ENCODE measurements around the gene CERS6. TPM values are rescaled to one million over a fixed set of nuclear protein-coding genes. Genes with fewer than 3 reads are reported as not detected.

The CERS6 gene
- polyA plus RNA-seq, 1 donor from 2014 or later, result 59.3 TPM

GRCh38 chr2:168821992-168822391, 365.9 kb downstream of the CERS6 start:
- H2AFZ ChIP-seq (ENCODE audit: low read depth, low read length), result no peak overlapping the region
- H3K79me2 ChIP-seq (replicated peaks; ENCODE audit: insufficient read depth, low read length), result no peaks in the 10 kb centered on the region
- H3K27me3 ChIP-seq (ENCODE audit: insufficient read depth, low read depth, low read length), result no peaks in the 10 kb centered on the region
- no peak for TF ChIP-seq TAF1 (IDR thresholded peaks at IDR 0.05; ENCODE audit: low read depth)
- TF ChIP-seq SMC3 (conservative IDR thresholded peaks at IDR 0.05; ENCODE audit: poor library complexity), result no peak
- TF ChIP-seq MXI1 (conservative IDR thresholded peaks at IDR 0.05; ENCODE audit: poor library complexity, severe bottlenecking), result no peak
- no peak for TF ChIP-seq REST (IDR thresholded peaks at IDR 0.05; ENCODE audit: borderline replicate concordance)
- no peak for TF ChIP-seq EP300 (conservative IDR thresholded peaks at IDR 0.05; ENCODE audit: poor library complexity, severe bottlenecking)
- no peak for TF ChIP-seq EZH2 (IDR thresholded peaks at IDR 0.05; ENCODE audit: borderline replicate concordance, insufficient read depth, low read length, poor library complexity, severe bottlenecking)
- no peak for TF ChIP-seq CTCF (IDR thresholded peaks at IDR 0.05; ENCODE audit: poor library complexity, severe bottlenecking)
- TF ChIP-seq RAD21 (conservative IDR thresholded peaks at IDR 0.05), result no peak
- TF ChIP-seq POLR2AphosphoS5 (IDR thresholded peaks at IDR 0.05), result no peak
- no peaks in the 10 kb centered on the region for H3F3A ChIP-seq (ENCODE audit: insufficient read depth, low read length, poor library complexity, severe bottlenecking)
- H3K9me3 ChIP-seq (ENCODE audit: low read length), result no peaks in the 10 kb centered on the region
- no peaks in the 10 kb centered on the region for H3K9me2 ChIP-seq (ENCODE audit: insufficient read depth, low read length)
- H3K27ac ChIP-seq (ENCODE audit: low read length), result no peak overlapping the region
- H3K36me3 ChIP-seq (ENCODE audit: insufficient read depth, low read length), result no peaks in the 10 kb centered on the region
- no peak overlapping the region for H3K4me2 ChIP-seq (ENCODE audit: low read length)
- no peak overlapping the region for H3K9ac ChIP-seq (ENCODE audit: low read length)
- no peak overlapping the region for H3K4me3 ChIP-seq (ENCODE audit: low read length)
- H4K20me1 ChIP-seq (ENCODE audit: insufficient read depth), result no peaks in the 10 kb centered on the region

Small RNAs within 50 kb of the gene (small RNA-seq; reads per million reads assigned to genes)
- gene MIR4774, result 0 to 7.1 (median 2.2) reads per million in 3 experiments
- gene RN7SL813P, result 0 reads per million in 3 experiments
- 0 to 0.24 (median 0.03) reads per million in 3 experiments for gene RNU6-766P

Other genes with a start within 250 kb of the CERS6 start
- 8.3 and 9.5 TPM in 2 replicates for gene STK39, start 208.7 kb upstream of the CERS6 start, polyA plus RNA-seq